ENCODE measurements around the gene FAM222B.

The FAM222B gene

GRCh38 chr17:28796062-28796461 lies 46.5 kb downstream of the FAM222B start (continued):
- TF ChIP-seq, protein P1, sequence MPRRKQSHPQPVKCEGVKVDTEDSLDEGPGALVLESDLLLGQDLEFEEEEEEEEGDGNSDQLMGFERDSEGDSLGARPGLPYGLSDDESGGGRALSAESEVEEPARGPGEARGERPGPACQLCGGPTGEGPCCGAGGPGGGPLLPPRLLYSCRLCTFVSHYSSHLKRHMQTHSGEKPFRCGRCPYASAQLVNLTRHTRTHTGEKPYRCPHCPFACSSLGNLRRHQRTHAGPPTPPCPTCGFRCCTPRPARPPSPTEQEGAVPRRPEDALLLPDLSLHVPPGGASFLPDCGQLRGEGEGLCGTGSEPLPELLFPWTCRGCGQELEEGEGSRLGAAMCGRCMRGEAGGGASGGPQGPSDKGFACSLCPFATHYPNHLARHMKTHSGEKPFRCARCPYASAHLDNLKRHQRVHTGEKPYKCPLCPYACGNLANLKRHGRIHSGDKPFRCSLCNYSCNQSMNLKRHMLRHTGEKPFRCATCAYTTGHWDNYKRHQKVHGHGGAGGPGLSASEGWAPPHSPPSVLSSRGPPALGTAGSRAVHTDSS (tag by site-specific recombination; IDR thresholded peaks at IDR 0.05) = no peak
- TF ChIP-seq CTCF (tag by site-specific recombination; IDR thresholded peaks at IDR 0.05) = no peak
- no peak for TF ChIP-seq ZNF175 (tag by site-specific recombination; IDR thresholded peaks at IDR 0.05)
- TF ChIP-seq ZNF2 (tag by site-specific recombination; IDR thresholded peaks at IDR 0.05) = no peak
- TF ChIP-seq HIC1 (tag by site-specific recombination; IDR thresholded peaks at IDR 0.05) = no peak
- TF ChIP-seq ZBTB48 (tag by site-specific recombination; IDR thresholded peaks at IDR 0.05) = no peak
- TF ChIP-seq, protein P2, sequence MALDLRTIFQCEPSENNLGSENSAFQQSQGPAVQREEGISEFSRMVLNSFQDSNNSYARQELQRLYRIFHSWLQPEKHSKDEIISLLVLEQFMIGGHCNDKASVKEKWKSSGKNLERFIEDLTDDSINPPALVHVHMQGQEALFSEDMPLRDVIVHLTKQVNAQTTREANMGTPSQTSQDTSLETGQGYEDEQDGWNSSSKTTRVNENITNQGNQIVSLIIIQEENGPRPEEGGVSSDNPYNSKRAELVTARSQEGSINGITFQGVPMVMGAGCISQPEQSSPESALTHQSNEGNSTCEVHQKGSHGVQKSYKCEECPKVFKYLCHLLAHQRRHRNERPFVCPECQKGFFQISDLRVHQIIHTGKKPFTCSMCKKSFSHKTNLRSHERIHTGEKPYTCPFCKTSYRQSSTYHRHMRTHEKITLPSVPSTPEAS (tag by site-specific recombination; IDR thresholded peaks at IDR 0.05) = no peak
- no peak for TF ChIP-seq ZNF426 (tag by site-specific recombination; IDR thresholded peaks at IDR 0.05)
- no peak for TF ChIP-seq ZIC2 (tag by site-specific recombination; IDR thresholded peaks at IDR 0.05)
- TF ChIP-seq, protein P3, sequence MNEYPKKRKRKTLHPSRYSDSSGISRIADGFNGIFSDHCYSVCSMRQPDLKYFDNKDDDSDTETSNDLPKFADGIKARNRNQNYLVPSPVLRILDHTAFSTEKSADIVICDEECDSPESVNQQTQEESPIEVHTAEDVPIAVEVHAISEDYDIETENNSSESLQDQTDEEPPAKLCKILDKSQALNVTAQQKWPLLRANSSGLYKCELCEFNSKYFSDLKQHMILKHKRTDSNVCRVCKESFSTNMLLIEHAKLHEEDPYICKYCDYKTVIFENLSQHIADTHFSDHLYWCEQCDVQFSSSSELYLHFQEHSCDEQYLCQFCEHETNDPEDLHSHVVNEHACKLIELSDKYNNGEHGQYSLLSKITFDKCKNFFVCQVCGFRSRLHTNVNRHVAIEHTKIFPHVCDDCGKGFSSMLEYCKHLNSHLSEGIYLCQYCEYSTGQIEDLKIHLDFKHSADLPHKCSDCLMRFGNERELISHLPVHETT (tag by site-specific recombination; IDR thresholded peaks at IDR 0.05) = no peak
- TF ChIP-seq, protein P4, sequence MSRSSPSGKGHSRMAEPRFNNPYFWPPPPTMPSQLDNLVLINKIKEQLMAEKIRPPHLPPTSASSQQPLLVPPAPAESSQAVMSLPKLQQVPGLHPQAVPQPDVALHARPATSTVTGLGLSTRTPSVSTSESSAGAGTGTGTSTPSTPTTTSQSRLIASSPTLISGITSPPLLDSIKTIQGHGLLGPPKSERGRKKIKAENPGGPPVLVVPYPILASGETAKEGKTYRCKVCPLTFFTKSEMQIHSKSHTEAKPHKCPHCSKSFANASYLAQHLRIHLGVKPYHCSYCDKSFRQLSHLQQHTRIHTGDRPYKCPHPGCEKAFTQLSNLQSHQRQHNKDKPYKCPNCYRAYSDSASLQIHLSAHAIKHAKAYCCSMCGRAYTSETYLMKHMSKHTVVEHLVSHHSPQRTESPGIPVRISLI (tag by site-specific recombination; IDR thresholded peaks at IDR 0.05) = no peak
- TF ChIP-seq ZNF624 (tag by site-specific recombination; IDR thresholded peaks at IDR 0.05) = no peak
- no peak for TF ChIP-seq ZNF239 (tag by site-specific recombination; IDR thresholded peaks at IDR 0.05)
- TF ChIP-seq TSHZ1 (tag by site-specific recombination; IDR thresholded peaks at IDR 0.05; ENCODE audit: borderline replicate concordance) = no peak
- no peak for TF ChIP-seq ZNF311 (tag by site-specific recombination; IDR thresholded peaks at IDR 0.05; ENCODE audit: borderline replicate concordance)
- no peak for TF ChIP-seq ZNF302 (tag by site-specific recombination; IDR thresholded peaks at IDR 0.05; ENCODE audit: low read depth)
- TF ChIP-seq ZNF37A (tag by site-specific recombination; IDR thresholded peaks at IDR 0.05) = no peak
- peak; percentile 94 for TF ChIP-seq PRDM6 (tag by site-specific recombination; IDR thresholded peaks at IDR 0.05)
- no peak for TF ChIP-seq ZNF404 (tag by site-specific recombination; IDR thresholded peaks at IDR 0.05)
- TF ChIP-seq ZBTB21 (tag by site-specific recombination; IDR thresholded peaks at IDR 0.05) = no peak
- TF ChIP-seq ZNF670 (tag by site-specific recombination; IDR thresholded peaks at IDR 0.05; ENCODE audit: low read depth) = no peak
- TF ChIP-seq ZFHX2 (tag by site-specific recombination; conservative IDR thresholded peaks at IDR 0.05) = no peak
- TF ChIP-seq ZFP41 (tag by site-specific recombination; IDR thresholded peaks at IDR 0.05; ENCODE audit: borderline replicate concordance) = no peak
- TF ChIP-seq ZNF169 (tag by site-specific recombination; IDR thresholded peaks at IDR 0.05) = no peak
- TF ChIP-seq BCL11A (tag by site-specific recombination; IDR thresholded peaks at IDR 0.05; ENCODE audit: low read depth) = peak; percentile 33; the same call in 1 of the 2 replicates
- TF ChIP-seq SETDB1 (IDR thresholded peaks at IDR 0.05; ENCODE audit: insufficient read length, low read length) = no peak
- no peak for TF ChIP-seq ZNF10 (tag by site-specific recombination; IDR thresholded peaks at IDR 0.05)

Data from HEK293 (cell line).